ENCODE data around the gene ORC6.

GRCh38 chr16:46662123-46662522 lies 27.3 kb upstream of the ORC6 start:
- TF ChIP-seq CTCF (optimal IDR thresholded peaks at IDR 0.05 in 1 of 3, IDR thresholded peaks at IDR 0.05 in 1 of 3, conservative IDR thresholded peaks at IDR 0.05 in 1 of 3; ENCODE audit: extremely low read depth in 1 of 3, insufficient read depth in 2 of 3, low read length in 3 of 3) (no peak), EZH2 (IDR thresholded peaks at IDR 0.05; ENCODE audit: low read length) (no peak)
